GM12878 (cell line): ENCODE measurements around the gene SLC38A7.

Experiments
- ATF7 ChIP-seq: fragments of 450-650 bp; IDR thresholded peaks from 2 replicates; pipeline ENCODE4 v1.6.1; 2016; ENCODE audit warnings: low read depth, mild to moderate bottlenecking
- EZH2 ChIP-seq: IDR thresholded peaks from 2 replicates; pipeline ENCODE4 v1.6.1; 2012; ENCODE audit warnings: low read depth, mild to moderate bottlenecking, control low read depth, inconsistent platforms, low read length, borderline replicate concordance; ENCODE audit not compliant: control insufficient read depth
- NFYB ChIP-seq: IDR thresholded peaks from 2 replicates; pipeline ENCODE4 v1.6.1; 2011; ENCODE audit warnings: low read depth, mild to moderate bottlenecking, low read length, improper control_type of control experiment, moderate library complexity; ENCODE audit not compliant: insufficient read depth
- SIX5 ChIP-seq: IDR thresholded peaks from 2 replicates; pipeline ENCODE4 v1.6.1; 2011; ENCODE audit warnings: mild to moderate bottlenecking, low read depth, low read length, moderate library complexity; ENCODE audit not compliant: severe bottlenecking
- SMC3 ChIP-seq: IDR thresholded peaks from 2 replicates; pipeline ENCODE4 v1.6.1; 2011; ENCODE audit warnings: low read length, improper control_type of control experiment, borderline replicate concordance
- SPI1 ChIP-seq: IDR thresholded peaks from 2 replicates; pipeline ENCODE4 v1.6.1; 2011; ENCODE audit warnings: low read depth, mild to moderate bottlenecking, low read length, moderate library complexity, borderline replicate concordance; ENCODE audit not compliant: insufficient read depth
- ZBED1 ChIP-seq: IDR thresholded peaks from 2 replicates; pipeline ENCODE4 v1.6.1; 2016; ENCODE audit warnings: borderline replicate concordance
- ZNF24 ChIP-seq: fragments of 450-650 bp; IDR thresholded peaks from 2 replicates; pipeline ENCODE4 v1.6.1; 2017; ENCODE audit warnings: antibody characterized with exemption, mild to moderate bottlenecking
- TF ChIP-seq, protein P1 (sequence below): fragments of 450-650 bp; formaldehyde crosslinking; IDR thresholded peaks from 2 replicates; pipeline ENCODE4 v1.4.0; 2022; ENCODE audit warnings: mild to moderate bottlenecking, moderate library complexity
- TF ChIP-seq, protein P2 (sequence below): IDR thresholded peaks from 2 replicates; pipeline ENCODE4 v1.6.1; 2011; ENCODE audit warnings: mild to moderate bottlenecking, low read depth, low read length, moderate library complexity; ENCODE audit not compliant: insufficient replicate concordance
- TF ChIP-seq, protein P3 (sequence below), 3 experiments: IDR thresholded peaks in 2 of 3; conservative IDR thresholded peaks in 1 of 3; 2 replicates each; pipeline ENCODE4 v1.5.1; 2011; ENCODE audit warnings: low read depth in 3 of 3, low read length in 3 of 3, mild to moderate bottlenecking in 3 of 3, control low read depth in 2 of 3, moderate library complexity in 2 of 3, inconsistent platforms in 1 of 3, mixed read lengths in 1 of 3; ENCODE audit not compliant: control insufficient read depth in 2 of 3, insufficient read depth in 1 of 3; ENCODE audit errors: extremely low read depth in 1 of 3
- TF ChIP-seq, protein P4 (sequence below): IDR thresholded peaks from 2 replicates; pipeline ENCODE4 v1.6.1; 2012; ENCODE audit warnings: low read depth, low read length, improper control_type of control experiment
- TF ChIP-seq, protein P5 (sequence below): fragments of 150-350 bp; IDR thresholded peaks from 2 replicates; pipeline ENCODE4 v1.6.1; 2016; ENCODE audit warnings: low read depth, low read length

DNA sequence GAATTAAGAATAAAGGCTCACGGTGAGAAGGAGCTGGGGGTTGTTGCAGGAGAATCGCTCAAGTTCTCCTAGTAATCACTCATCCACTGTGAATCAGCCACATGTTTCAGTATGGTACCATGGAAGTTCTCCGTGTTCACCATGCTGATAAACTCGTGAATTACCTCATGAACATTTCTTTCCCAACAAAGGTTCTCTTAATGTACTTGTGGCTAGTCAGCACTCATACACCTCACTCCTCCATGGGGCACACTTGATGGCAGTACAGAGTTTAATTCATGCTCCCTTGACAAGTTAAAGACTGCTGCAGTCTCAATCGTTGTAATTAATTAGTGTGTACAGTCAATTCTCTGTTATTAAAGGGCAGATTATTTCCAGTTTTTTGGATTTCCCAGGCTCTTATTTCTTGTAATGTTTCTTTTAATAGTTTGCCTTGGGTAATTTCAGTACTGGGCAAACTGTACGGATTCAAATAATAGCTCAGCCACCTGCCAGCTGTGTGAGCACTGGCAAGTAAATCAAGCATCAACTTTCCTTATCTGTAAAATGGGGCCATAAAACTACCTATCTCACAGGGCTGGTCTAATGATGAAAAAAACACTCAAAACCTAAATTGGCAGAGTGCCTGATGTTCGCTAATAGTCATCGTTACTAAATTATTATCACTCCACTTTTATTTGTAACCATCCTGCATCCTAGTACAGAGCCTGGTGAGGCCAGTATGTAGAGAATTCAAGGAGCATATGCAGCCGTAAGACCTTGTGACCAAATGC lies 43.4 kb upstream of the SLC38A7 start:
- TF ChIP-seq NFYB (no peak), ATF7 (no peak), EZH2 (no peak), ZNF24 (no peak), SPI1 (no peak), ZBED1 (no peak), SIX5 (no peak), SMC3 (no peak)
- TF ChIP-seq, protein P1, sequence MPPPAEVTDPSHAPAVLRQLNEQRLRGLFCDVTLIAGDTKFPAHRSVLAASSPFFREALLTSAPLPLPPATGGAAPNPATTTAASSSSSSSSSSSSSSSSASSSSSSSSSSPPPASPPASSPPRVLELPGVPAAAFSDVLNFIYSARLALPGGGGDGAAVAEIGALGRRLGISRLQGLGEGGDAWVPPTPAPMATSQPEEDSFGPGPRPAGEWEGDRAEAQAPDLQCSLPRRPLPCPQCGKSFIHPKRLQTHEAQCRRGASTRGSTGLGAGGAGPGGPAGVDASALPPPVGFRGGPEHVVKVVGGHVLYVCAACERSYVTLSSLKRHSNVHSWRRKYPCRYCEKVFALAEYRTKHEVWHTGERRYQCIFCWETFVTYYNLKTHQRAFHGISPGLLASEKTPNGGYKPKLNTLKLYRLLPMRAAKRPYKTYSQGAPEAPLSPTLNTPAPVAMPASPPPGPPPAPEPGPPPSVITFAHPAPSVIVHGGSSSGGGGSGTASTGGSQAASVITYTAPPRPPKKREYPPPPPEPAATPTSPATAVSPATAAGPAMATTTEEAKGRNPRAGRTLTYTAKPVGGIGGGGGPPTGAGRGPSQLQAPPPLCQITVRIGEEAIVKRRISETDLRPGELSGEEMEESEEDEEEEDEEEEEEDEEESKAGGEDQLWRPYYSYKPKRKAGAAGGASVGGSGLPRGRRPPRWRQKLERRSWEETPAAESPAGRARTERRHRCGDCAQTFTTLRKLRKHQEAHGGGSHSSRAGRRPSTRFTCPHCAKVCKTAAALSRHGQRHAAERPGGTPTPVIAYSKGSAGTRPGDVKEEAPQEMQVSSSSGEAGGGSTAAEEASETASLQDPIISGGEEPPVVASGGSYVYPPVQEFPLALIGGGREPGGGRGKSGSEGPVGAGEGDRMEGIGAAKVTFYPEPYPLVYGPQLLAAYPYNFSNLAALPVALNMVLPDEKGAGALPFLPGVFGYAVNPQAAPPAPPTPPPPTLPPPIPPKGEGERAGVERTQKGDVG (CRISPR knock-in tag) = no peak
- TF ChIP-seq, protein P2, sequence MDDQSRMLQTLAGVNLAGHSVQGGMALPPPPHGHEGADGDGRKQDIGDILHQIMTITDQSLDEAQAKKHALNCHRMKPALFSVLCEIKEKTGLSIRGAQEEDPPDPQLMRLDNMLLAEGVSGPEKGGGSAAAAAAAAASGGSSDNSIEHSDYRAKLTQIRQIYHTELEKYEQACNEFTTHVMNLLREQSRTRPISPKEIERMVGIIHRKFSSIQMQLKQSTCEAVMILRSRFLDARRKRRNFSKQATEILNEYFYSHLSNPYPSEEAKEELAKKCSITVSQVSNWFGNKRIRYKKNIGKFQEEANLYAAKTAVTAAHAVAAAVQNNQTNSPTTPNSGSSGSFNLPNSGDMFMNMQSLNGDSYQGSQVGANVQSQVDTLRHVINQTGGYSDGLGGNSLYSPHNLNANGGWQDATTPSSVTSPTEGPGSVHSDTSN = no peak
- TF ChIP-seq, protein P3, sequence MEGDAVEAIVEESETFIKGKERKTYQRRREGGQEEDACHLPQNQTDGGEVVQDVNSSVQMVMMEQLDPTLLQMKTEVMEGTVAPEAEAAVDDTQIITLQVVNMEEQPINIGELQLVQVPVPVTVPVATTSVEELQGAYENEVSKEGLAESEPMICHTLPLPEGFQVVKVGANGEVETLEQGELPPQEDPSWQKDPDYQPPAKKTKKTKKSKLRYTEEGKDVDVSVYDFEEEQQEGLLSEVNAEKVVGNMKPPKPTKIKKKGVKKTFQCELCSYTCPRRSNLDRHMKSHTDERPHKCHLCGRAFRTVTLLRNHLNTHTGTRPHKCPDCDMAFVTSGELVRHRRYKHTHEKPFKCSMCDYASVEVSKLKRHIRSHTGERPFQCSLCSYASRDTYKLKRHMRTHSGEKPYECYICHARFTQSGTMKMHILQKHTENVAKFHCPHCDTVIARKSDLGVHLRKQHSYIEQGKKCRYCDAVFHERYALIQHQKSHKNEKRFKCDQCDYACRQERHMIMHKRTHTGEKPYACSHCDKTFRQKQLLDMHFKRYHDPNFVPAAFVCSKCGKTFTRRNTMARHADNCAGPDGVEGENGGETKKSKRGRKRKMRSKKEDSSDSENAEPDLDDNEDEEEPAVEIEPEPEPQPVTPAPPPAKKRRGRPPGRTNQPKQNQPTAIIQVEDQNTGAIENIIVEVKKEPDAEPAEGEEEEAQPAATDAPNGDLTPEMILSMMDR (IDR thresholded peaks at IDR 0.05 in 2 of 3, conservative IDR thresholded peaks at IDR 0.05 in 1 of 3; ENCODE audit: control insufficient read depth in 2 of 3, extremely low read depth in 1 of 3, insufficient read depth in 1 of 3, low read depth in 3 of 3, low read length in 3 of 3) = no peak
- TF ChIP-seq, protein P4, sequence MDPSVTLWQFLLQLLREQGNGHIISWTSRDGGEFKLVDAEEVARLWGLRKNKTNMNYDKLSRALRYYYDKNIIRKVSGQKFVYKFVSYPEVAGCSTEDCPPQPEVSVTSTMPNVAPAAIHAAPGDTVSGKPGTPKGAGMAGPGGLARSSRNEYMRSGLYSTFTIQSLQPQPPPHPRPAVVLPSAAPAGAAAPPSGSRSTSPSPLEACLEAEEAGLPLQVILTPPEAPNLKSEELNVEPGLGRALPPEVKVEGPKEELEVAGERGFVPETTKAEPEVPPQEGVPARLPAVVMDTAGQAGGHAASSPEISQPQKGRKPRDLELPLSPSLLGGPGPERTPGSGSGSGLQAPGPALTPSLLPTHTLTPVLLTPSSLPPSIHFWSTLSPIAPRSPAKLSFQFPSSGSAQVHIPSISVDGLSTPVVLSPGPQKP = no peak
- TF ChIP-seq, protein P5, sequence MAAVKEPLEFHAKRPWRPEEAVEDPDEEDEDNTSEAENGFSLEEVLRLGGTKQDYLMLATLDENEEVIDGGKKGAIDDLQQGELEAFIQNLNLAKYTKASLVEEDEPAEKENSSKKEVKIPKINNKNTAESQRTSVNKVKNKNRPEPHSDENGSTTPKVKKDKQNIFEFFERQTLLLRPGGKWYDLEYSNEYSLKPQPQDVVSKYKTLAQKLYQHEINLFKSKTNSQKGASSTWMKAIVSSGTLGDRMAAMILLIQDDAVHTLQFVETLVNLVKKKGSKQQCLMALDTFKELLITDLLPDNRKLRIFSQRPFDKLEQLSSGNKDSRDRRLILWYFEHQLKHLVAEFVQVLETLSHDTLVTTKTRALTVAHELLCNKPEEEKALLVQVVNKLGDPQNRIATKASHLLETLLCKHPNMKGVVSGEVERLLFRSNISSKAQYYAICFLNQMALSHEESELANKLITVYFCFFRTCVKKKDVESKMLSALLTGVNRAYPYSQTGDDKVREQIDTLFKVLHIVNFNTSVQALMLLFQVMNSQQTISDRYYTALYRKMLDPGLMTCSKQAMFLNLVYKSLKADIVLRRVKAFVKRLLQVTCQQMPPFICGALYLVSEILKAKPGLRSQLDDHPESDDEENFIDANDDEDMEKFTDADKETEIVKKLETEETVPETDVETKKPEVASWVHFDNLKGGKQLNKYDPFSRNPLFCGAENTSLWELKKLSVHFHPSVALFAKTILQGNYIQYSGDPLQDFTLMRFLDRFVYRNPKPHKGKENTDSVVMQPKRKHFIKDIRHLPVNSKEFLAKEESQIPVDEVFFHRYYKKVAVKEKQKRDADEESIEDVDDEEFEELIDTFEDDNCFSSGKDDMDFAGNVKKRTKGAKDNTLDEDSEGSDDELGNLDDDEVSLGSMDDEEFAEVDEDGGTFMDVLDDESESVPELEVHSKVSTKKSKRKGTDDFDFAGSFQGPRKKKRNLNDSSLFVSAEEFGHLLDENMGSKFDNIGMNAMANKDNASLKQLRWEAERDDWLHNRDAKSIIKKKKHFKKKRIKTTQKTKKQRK = no peak
